Stomach (tissue), 4 donors: ENCODE results near the gene TIMM23.

Experiments
- CTCF ChIP-seq, 7 experiments: fragments of 450-650 bp in 4 of 7; fragments of 200-600 bp in 3 of 7; sonication (generic) in 3 of 7; IDR thresholded peaks; one replicate each; pipeline ENCODE4 v1.5.1; 2016 to 2019; ENCODE audit warnings: antibody characterized with exemption in 7 of 7, control low read depth in 2 of 7, mild to moderate bottlenecking in 1 of 7
- EP300 ChIP-seq: sonication (generic); formaldehyde crosslinking; IDR thresholded peaks from one replicate; pipeline ENCODE4 v1.6.1; 2017; ENCODE audit warnings: antibody characterized with exemption
- POLR2A ChIP-seq, 4 donors: fragments of 450-650 bp; IDR thresholded peaks; one replicate each; pipeline ENCODE4 v1.6.1; 2016; ENCODE audit warnings: antibody characterized with exemption in 4 of 4, control low read depth in 2 of 4, mild to moderate bottlenecking in 1 of 4, moderate library complexity in 1 of 4
- POLR2AphosphoS5 ChIP-seq, 3 donors: sonication (generic); formaldehyde crosslinking; IDR thresholded peaks; one replicate each; pipeline ENCODE4 v1.6.1; 2016; ENCODE audit warnings: antibody characterized with exemption in 3 of 3

- TF ChIP-seq CTCF (IDR thresholded peaks at IDR 0.05) (no peak), POLR2A (IDR thresholded peaks at IDR 0.05) (no peak), EP300 (no peak), POLR2AphosphoS5 (IDR thresholded peaks at IDR 0.05) (no peak)
Measured at GRCh38 chr10:46005383-46005782, 33.1 kb downstream of the TIMM23 start.
